Measurements from ENCODE around the gene IDH3B.

Gene IDH3B

GRCh38 chr20:2617099-2617714 lies 46.8 kb downstream of the IDH3B start:
- TF ChIP-seq JUND (IDR thresholded peaks at IDR 0.05; ENCODE audit: low read depth), result no peak
- in situ Hi-C loops (cut with HindIII; ENCODE audit: low pct_unique_long_range_greater_than_20kb, low sequenced_read_pairs), result no loop called here
- DNase-seq (ENCODE audit: low read depth in 1 of 2, low spot score in 1 of 2), result no peak

- in situ Hi-C loops (cut with HindIII; ENCODE audit: low pct_unique_long_range_greater_than_20kb, low sequenced_read_pairs), result no loop called here
- TF ChIP-seq JUND (IDR thresholded peaks at IDR 0.05; ENCODE audit: low read depth), result no peak
- peak in 1 of 2 experiments; percentile 34 for DNase-seq (ENCODE audit: low read depth in 1 of 2, low spot score in 1 of 2)
These were observed 47.4 kb downstream of the IDH3B start for GRCh38 chr20:2616634-2617033.

GRCh38 chr20:2612073-2612472 lies 51.9 kb downstream of the IDH3B start:
- in situ Hi-C loops (cut with HindIII; ENCODE audit: low pct_unique_long_range_greater_than_20kb, low sequenced_read_pairs), result no loop called here
- no peak for TF ChIP-seq JUND (IDR thresholded peaks at IDR 0.05; ENCODE audit: low read depth)
- no peak for DNase-seq (ENCODE audit: low read depth in 1 of 2, low spot score in 1 of 2)

GRCh38 chr20:2610941-2611720 lies 52.9 kb downstream of the IDH3B start:
- in situ Hi-C loops (cut with HindIII; ENCODE audit: low pct_unique_long_range_greater_than_20kb, low sequenced_read_pairs), result no loop called here
- no peak for TF ChIP-seq JUND (IDR thresholded peaks at IDR 0.05; ENCODE audit: low read depth)
- no peak for DNase-seq (ENCODE audit: low read depth in 1 of 2, low spot score in 1 of 2)

- in situ Hi-C loops (cut with HindIII; ENCODE audit: low pct_unique_long_range_greater_than_20kb, low sequenced_read_pairs), result no loop called here
- no peak for TF ChIP-seq JUND (IDR thresholded peaks at IDR 0.05; ENCODE audit: low read depth)
- no peak for DNase-seq (ENCODE audit: low read depth in 1 of 2, low spot score in 1 of 2)
These were observed 53.7 kb downstream of the IDH3B start for GRCh38 chr20:2610326-2610725.
